HG03460 (cell line): ENCODE results near the gene TBX15.
"Not testable (repeated sequence)": the region's sequence is repeated elsewhere in the genome, so short reads cannot be mapped to it uniquely, and the experiment has no call there.

Experiments used
- ATAC-seq: cut with Tn5 transposase; IDR thresholded peaks from one replicate; pipeline ENCODE4 v1.9.1; 2021; ENCODE audit not compliant: unreplicated experiment

The TBX15 gene

GRCh38 chr1:118960567-118961136 lies 27.5 kb downstream of the TBX15 start:
- no peak for ATAC-seq

DNA sequence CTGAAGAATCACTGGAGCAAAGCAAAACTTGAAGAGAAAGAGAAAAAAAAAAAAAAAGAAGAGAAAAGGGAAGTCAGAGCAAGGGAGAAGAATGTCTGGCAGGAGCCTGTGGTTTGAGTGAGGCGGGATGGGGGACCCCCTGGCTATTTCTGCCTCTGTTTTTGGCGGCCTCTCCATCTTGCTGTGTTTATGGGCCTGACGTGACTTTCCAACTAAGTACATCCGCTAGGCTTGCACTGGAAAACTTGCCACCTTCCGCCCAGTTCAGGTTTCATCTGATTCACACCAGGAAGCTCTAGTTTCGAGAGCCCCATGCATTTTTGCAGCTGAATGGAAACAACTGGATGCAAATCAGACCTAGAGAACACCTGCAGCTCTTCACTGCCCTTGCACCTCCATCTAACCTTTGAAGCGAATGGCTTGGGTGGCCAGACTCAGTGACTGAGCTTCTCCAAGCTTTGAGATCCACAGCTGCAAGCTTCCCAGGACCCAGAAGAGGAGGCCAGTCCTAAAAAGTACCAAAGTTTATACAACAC lies 28.0 kb downstream of the TBX15 start:
- peak; percentile 82 for ATAC-seq

DNA sequence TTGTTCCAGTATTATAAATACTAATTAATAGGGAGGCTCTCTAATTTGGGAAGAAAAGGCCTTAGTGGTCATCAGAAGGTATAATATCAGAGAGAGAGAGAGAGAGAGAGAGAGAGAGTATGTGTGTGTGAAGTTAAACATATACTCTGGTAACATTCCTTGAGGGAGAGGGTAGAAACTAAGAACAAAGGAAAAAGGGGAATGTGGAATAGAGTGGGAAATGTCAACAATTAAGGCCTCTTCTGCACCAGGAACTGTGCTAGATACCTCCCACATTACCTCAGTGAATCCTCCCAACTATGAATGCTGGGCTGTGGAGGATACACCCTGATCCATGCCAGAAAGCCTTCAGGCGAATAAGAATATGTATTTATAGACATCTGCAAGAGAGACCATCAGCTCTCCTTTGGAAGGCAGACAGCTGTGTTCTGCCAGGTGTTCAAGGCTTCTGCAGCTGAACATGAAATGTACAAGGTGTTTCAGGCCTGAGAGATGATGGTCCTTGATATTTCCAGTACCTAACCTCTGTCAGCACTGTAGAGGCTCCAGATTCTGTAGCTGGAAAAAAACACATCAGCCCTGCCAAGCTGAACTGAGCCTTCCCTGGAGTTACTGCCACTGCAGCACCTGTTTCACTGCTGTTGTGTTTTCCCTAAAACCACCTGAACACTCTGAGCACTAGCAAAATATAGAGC lies 29.1 kb downstream of the TBX15 start:
- ATAC-seq = no peak

- no peak for ATAC-seq
Measured at GRCh38 chr1:118958140-118958539, 30.0 kb downstream of the TBX15 start.

DNA sequence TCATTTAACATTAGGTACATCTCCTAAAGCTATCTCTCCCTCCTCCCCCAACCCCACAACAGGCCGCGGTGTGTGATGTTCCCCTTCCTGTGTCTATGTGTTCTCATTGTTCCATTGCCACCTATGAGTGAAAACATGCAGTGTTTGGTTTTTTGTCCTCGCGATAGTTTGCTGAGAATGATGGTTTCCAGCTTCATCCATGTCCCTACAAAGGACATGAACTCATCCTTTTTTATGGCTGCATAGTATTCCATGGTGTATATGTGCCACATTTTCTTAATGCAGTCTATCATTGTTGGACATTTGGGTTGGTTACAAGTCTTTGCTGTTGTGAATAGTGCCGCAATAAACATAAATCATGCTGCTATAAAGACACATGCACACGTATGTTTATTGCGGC lies 30.6 kb downstream of the TBX15 start:
- not testable (repeated sequence) for ATAC-seq

DNA sequence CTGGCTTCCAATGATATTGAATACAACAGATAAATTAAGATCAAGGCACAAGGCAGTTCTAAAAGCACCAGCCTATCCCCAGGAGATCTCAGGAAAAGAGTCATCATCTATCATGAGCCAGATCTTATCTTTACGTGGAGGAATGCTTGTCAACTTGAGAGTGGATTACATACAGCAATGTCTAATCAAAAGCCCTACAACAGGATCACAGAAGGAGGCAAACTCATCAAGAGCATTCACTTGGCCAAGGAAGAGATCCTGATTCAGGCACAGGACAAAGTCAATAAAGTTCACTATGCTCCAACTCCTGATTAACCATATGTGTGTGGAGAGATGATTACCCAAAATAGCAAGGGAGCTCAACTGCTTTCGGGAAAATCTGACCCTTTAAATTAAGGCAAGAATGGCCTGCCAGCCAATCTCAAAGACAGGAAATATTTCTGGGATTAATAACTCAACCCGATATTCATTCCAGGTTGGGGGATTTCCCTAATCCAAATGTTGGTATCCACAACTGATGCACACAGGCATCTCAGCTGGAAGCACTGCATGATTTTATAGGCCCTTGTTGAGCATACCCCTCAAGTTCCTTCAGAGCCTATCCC lies 33.7 kb downstream of the TBX15 start:
- no peak for ATAC-seq

DNA sequence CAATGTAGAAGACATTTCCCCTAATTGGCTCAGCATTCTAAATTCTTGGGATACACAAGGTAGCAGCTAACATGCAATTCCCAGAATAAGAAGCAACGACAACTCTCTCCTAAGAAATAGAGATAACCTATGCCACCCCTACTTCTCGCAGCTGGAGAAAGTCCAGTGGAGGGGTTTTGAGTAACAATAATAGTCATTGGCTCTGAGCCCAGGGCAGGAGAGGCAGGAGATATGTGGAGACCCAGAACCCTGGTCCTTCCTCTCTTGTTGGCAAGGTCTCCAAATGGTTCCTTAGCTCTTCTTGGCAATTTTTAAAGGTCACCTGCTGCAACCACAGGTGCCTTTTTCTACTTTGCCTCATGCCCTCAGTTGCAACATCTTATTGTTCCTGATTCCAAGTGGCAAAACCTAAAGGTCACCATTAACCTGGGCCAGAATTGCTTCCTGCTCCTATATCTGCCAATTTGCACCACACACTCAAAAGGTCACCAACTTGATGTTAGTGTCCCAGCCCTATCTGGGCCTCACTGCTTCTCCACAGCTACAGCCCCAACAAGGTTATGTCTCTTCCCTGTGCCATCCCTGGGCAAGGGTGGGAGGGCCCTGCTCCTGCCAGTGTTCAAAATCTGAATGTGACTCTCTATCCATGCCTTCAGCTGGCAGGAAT lies 36.7 kb downstream of the TBX15 start:
- no peak for ATAC-seq

DNA sequence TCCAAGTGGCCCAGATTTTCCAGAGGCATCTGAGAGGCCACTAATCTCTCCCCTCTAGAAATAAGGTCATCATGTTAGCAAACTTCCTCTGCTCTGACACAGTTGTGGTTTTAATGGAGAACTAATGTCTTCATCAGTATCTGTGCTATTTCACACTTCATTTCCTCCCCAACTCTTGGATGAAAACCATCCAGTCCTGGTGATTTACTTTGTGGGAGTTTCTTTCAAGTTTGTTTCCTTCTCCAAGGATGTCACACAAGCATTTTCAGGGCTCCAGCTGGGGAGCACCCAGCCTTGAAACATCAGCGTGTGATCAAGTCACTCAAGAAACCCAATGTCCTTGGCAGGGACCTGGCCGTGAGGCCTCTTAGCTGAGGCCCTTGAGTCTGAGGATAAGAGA lies 38.8 kb downstream of the TBX15 start:
- ATAC-seq = no peak

- ATAC-seq = no peak
Measured at GRCh38 chr1:118948846-118949245, 39.3 kb downstream of the TBX15 start.

- no peak for ATAC-seq
Measured at GRCh38 chr1:118948351-118948750, 39.8 kb downstream of the TBX15 start.

DNA sequence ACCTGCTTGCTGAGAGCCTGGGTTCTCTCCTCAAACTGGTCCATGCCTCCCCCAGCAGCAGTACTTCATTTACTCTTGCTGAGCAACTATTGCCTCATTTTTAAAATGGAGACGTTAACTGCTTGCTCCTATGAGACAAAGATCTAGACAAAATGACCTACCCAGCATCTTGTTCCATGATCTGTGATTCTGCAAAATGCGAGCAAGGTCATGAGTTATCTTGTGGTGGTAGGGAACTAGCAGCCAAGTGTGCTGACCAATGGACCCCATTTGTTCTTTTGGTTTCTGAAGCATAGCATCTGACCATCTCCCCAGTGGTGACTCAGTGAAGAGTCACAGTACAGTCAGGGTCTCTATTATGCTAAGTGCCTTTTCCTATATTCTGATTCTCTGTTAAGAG lies 40.4 kb downstream of the TBX15 start:
- no peak for ATAC-seq

GRCh38 chr1:118947003-118947765 lies 41.0 kb downstream of the TBX15 start:
- no peak for ATAC-seq

DNA sequence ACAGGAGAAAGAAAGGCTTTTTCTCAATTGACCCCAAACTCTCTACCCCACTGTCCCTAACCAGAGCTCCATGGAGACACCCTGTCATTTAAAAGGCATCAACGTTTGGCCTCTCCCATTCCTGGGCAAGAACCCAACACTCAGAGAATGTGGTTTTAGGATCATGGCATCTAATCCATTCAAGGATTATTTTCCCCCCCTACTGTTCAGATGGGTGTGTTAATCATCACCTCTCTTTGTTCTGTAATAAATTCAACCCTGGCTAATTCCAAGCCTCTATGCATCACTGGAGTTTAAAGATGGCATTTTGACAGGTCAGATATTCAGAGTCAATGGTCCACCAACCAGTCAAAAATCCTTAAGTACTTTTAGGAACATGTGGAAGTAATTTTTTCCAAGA lies 42.7 kb downstream of the TBX15 start:
- ATAC-seq = no peak

- ATAC-seq = no peak
Measured at GRCh38 chr1:118944546-118944945, 43.6 kb downstream of the TBX15 start.

DNA sequence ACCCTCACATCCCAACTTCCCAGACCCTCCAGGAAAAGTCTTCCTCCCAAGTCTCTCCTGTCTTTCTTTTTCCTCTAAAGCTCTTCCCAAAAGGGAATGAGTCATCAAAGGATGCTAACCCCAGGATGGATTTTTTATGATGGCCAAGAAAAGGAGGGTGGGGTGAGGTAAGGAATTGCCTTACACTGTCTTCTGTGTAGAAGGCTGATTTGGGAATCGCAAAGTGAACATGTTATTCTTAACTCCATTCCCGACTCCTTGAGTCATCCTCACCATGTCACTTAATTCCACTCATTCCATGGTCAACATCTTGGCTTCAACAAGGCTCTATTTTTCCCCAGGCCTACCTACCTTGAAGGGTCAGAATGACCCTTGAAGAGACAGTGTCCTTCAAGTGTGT lies 44.0 kb downstream of the TBX15 start:
- no peak for ATAC-seq

- ATAC-seq = no peak
Measured at GRCh38 chr1:118940957-118941356, 47.2 kb downstream of the TBX15 start.

DNA sequence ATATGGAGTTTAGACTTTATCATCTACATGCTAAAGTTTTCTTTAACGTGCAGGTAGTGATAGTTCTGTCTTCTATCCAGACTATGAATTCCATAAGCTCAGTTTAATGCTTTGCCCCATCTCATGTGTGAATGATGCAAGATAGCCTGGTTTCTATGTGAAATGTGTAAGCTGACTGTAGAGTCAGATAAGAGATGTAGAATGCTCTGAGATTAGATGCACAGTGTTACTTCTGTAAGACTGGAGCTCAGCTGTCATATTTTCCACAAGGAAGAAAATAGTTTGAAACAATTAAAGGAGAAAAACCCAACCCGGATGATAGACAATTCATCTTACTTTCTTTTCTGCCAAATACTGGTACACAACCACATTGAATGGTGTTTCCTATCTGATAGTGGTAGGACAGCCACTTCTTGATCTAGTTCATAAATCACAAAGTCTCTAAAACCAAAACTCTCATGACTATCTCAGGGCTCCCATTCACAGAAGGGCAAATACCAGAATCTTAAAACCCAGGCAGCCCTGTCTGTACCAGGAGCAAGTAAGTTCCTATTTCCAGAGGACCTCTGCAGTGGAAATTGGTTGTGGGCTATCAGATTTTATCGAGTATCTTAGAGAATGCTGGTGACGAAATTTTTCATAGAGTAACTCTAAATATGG lies 50.6 kb downstream of the TBX15 start:
- ATAC-seq = no peak

DNA sequence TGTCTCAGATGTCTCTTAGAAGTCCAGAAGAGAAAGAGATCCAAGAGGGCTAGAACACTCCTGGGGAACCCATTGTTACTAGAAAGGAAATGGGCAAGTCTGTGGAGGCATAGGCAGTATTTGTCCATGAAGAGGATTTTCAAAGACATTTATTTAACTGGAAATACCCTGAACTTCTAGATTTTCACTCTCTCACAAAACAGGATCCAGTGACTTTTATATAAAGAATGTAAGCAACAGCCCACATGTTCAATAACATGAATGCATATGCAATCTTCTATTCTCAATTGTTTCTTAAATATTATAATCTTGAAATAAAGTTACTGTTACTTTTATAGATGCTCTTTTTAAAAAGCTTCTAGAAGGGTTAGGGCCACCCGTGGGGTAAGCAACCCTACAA lies 53.4 kb downstream of the TBX15 start:
- no peak for ATAC-seq

GRCh38 chr1:118933051-118933781 lies 54.9 kb downstream of the TBX15 start:
- no peak for ATAC-seq

DNA sequence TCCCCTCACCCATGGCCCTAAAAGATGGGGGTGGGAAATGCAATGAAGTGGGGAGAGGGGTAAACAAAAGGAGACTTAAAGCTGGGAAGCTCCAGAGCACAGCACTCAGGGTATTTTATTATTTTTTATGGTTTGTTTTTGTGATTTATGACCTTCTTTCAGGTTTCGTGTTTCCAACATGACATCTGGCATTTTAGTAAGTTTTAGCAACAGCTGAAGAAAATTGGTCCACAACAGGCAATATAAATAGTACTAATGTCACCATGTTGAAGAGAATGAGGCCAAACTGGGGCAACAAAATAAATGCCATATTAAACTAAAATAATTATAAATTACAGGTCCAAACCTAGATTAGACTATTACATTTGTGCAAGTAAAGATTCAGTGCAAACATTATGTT lies 56.3 kb downstream of the TBX15 start:
- ATAC-seq = no peak
